Stimulated activated CD4-positive, alpha-beta T cell treated with anti-CD3 and anti-CD28 coated beads, Interleukin-1b, Interleukin-23, amount 100 ng/mL, for 1 hour (primary cell): ENCODE results near the gene IRAK2.
"Not testable (repeated sequence)": the region's sequence is repeated elsewhere in the genome, so short reads cannot be mapped to it uniquely, and the experiment has no call there.

Source experiments
- DNase-seq, 2 donors: peaks; one replicate each; pipeline ENCODE4 v3.0.0-alpha.2; 2020; ENCODE audit warnings: low read depth in 2 of 2

The IRAK2 gene

GRCh38 chr3:10253731-10254130, 89.0 kb downstream of the IRAK2 start:
- DNase-seq = no peak

- no peak for DNase-seq
These were observed 91.1 kb downstream of the IRAK2 start for GRCh38 chr3:10255835-10256234.

- no peak for DNase-seq
These were observed 94.3 kb downstream of the IRAK2 start for GRCh38 chr3:10259036-10259435.

GRCh38 chr3:10259798-10260197, 95.1 kb downstream of the IRAK2 start:
- DNase-seq = no peak

- DNase-seq = no peak
These were observed 95.5 kb downstream of the IRAK2 start for GRCh38 chr3:10260211-10260701.

- DNase-seq = no peak
These were observed 97.3 kb downstream of the IRAK2 start for GRCh38 chr3:10262027-10262426.

GRCh38 chr3:10263646-10264363, 99.1 kb downstream of the IRAK2 start:
- DNase-seq = peak; percentile 30 to 52

- DNase-seq = no peak
These were observed 101.1 kb downstream of the IRAK2 start for GRCh38 chr3:10265833-10266232.

- DNase-seq = not testable (repeated sequence)
These were observed 102.2 kb downstream of the IRAK2 start for GRCh38 chr3:10266936-10267335.

- no peak for DNase-seq
These were observed 103.4 kb downstream of the IRAK2 start for GRCh38 chr3:10268116-10268515.

GRCh38 chr3:10268930-10269329, 104.2 kb downstream of the IRAK2 start:
- no peak for DNase-seq

GRCh38 chr3:10269443-10269842, 104.7 kb downstream of the IRAK2 start:
- DNase-seq = no peak

- DNase-seq = not testable (repeated sequence)
These were observed 107.8 kb downstream of the IRAK2 start for GRCh38 chr3:10272476-10272875.

GRCh38 chr3:10272977-10273376, 108.3 kb downstream of the IRAK2 start:
- DNase-seq = no peak

GRCh38 chr3:10273702-10274305, 109.1 kb downstream of the IRAK2 start:
- DNase-seq = no peak

- no peak for DNase-seq
These were observed 109.9 kb downstream of the IRAK2 start for GRCh38 chr3:10274601-10275000.

- no peak for DNase-seq
These were observed 112.5 kb downstream of the IRAK2 start for GRCh38 chr3:10277115-10277625.

GRCh38 chr3:10278501-10278900, 113.8 kb downstream of the IRAK2 start:
- DNase-seq = no peak

GRCh38 chr3:10279384-10280176, 114.9 kb downstream of the IRAK2 start:
- DNase-seq = no peak

GRCh38 chr3:10280177-10280529, 115.4 kb downstream of the IRAK2 start:
- no peak for DNase-seq

- no peak for DNase-seq
These were observed 115.9 kb downstream of the IRAK2 start for GRCh38 chr3:10280571-10280970.

GRCh38 chr3:10281951-10282350, 117.2 kb downstream of the IRAK2 start:
- DNase-seq = no peak
